Muscle of leg (tissue), 11 donors: ENCODE data around the gene ADAMTS2. TPM values are rescaled to one million over a fixed set of nuclear protein-coding genes. Genes with fewer than 3 reads are reported as not detected.

Experiments
- DNase-seq: peaks from one replicate; pipeline ENCODE4 v3.0.0; 2013
- H3K27ac ChIP-seq: one replicate; pipeline ENCODE4 v1.5.1; 2013; ENCODE audit warnings: mild to moderate bottlenecking, low read length, control low read depth
- H3K27me3 ChIP-seq: one replicate; pipeline ENCODE4 v1.6.1; 2013; ENCODE audit warnings: low read length; ENCODE audit not compliant: control insufficient read depth, insufficient read depth
- H3K36me3 ChIP-seq: one replicate; pipeline ENCODE4 v1.6.1; 2013; ENCODE audit warnings: low read length; ENCODE audit not compliant: control insufficient read depth, insufficient read depth
- H3K4me1 ChIP-seq: one replicate; pipeline ENCODE4 v1.6.1; 2013; ENCODE audit warnings: low read length; ENCODE audit not compliant: control insufficient read depth, insufficient read depth
- H3K4me3 ChIP-seq: one replicate; pipeline ENCODE4 v1.5.1; 2013; ENCODE audit warnings: low read length, control low read depth
- H3K9me3 ChIP-seq: replicated peaks from 2 replicates; pipeline ENCODE4 v1.6.1; 2013; ENCODE audit warnings: low read depth, low read length; ENCODE audit not compliant: control insufficient read depth
- WGBS: methylation state at CpG from one replicate; pipeline ENCODE4 v1.1.5; 2013; ENCODE audit warnings: missing lambda C conversion rate; ENCODE audit not compliant: insufficient coverage; 5-methylcytosine and 5-hydroxymethylcytosine counted together
- polyA plus RNA-seq, 8 donors: library from polyadenylated mRNA; unstranded; fragments of 120-200 nt; gene quantifications; one replicate each; pipeline versions ENCODE4 v1.2.1 to v1.2.3, GENCODE V29; 2013; ENCODE audit warnings: inconsistent platforms in 1 of 8, low replicate concordance in 1 of 8; ENCODE audit not compliant: insufficient read length in 8 of 8, insufficient read depth in 1 of 8
- total RNA-seq: library from RNA; stranded (reverse); fragments of 120-200 nt; gene quantifications from one replicate; pipeline ENCODE4 v1.2.4, GENCODE V29; 2013

ADAMTS2 gene
- total and polyA plus RNA-seq, 9 donors, result 21.3 to 46.3 (median 34.2) TPM

DNA sequence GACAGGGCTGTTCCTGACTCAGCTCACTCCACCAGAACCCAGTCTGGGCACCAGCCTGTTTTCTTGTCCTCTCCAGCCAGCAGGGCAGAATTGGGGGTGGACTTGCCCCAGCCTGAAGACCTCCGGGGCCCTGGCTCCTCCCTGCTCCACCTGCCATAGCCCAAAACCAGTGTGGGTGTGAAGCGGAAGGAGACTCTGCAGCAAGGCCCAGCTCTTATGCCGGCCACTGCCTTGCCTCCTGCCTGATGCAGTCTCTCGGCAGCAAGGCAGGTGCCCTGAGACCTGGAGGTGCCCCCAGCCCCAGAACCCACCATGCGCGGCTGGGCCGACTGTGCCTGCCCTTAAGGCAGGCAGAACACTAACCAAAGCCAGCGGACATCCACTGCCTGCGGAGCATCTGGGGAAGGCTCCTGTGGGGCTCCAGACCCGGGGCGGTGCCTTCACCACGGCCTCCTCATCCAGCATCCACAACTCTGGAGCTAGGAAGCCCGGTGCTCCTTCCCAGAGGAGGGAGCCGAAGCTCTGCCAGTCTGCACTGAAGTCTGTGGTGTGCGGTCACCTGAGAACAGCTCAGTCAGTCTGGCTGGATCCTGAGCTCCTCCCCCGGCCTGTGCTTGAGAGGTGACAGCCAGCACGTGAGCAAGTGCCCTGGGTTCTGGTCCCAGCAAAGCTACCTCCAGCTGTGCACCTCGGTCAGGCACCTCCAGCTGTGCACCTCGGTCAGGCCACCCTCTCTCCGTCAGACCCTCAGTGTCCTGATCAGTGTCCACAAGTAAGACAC lies 116.7 kb downstream of the ADAMTS2 start:
- no peak overlapping the region for H3K4me3 ChIP-seq
- 68% methylated on average over 19 of the region's 20 CpGs for WGBS
- no peaks in the 10 kb centered on the region for H3K9me3 ChIP-seq
- no peak overlapping the region for H3K27ac ChIP-seq
- no peaks in the 10 kb centered on the region for H3K36me3 ChIP-seq
- peaks cover 24% of the 10 kb centered on the region for H3K4me1 ChIP-seq
- DNase-seq, result peak; percentile 20
- H3K27me3 ChIP-seq, result peaks cover 2% of the 10 kb centered on the region

- peak; percentile 30 for DNase-seq
- peaks cover 24% of the 10 kb centered on the region for H3K4me1 ChIP-seq
- no peaks in the 10 kb centered on the region for H3K9me3 ChIP-seq
- WGBS, result 48% methylated on average over 14 of the region's 17 CpGs
- no peaks in the 10 kb centered on the region for H3K36me3 ChIP-seq
- no peak overlapping the region for H3K4me3 ChIP-seq
- no peak overlapping the region for H3K27ac ChIP-seq
- peaks cover 2% of the 10 kb centered on the region for H3K27me3 ChIP-seq
Measured at GRCh38 chr5:179227580-179228311, 117.5 kb downstream of the ADAMTS2 start.

GRCh38 chr5:179227229-179227579 lies 118.1 kb downstream of the ADAMTS2 start:
- Histone ChIP-seq H3K4me3 (no peak overlapping the region), H3K27me3 (peaks cover 2% of the 10 kb centered on the region), H3K36me3 (no peaks in the 10 kb centered on the region), H3K27ac (no peak overlapping the region), H3K4me1 (peaks cover 24% of the 10 kb centered on the region), H3K9me3 (no peaks in the 10 kb centered on the region)
- WGBS, result 21% methylated on average over 4 of the region's 4 CpGs
- DNase-seq, result peak; percentile 44

- no peak overlapping the region for H3K27ac ChIP-seq
- 25% methylated on average over 2 of the region's 8 CpGs for WGBS
- H3K4me3 ChIP-seq, result no peak overlapping the region
- H3K9me3 ChIP-seq, result no peaks in the 10 kb centered on the region
- DNase-seq, result no peak
- peaks cover 2% of the 10 kb centered on the region for H3K27me3 ChIP-seq
- H3K4me1 ChIP-seq, result peaks cover 24% of the 10 kb centered on the region
- H3K36me3 ChIP-seq, result no peaks in the 10 kb centered on the region
Measured at GRCh38 chr5:179226696-179227095, 118.6 kb downstream of the ADAMTS2 start.

DNA sequence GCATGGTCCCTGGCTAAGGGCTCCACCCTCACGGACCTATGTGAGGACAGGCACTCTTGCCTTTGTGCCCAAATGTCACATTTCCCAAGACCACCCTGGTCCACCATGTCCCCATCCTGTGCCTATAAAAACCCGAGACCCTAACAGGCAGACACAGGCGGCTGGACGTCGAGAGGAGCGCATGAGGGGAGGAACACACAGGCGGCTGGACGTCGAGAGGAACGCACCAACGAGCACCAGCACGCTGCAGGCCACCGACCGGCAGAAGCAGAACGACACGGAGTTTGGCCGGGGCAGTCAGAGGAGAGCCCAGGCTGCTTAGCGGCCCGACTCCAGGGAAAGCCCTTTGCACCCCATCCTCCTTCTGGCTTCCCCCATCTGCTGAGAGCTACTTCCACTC lies 119.9 kb downstream of the ADAMTS2 start:
- 90% methylated on average over 19 of the region's 19 CpGs for WGBS
- no peaks in the 10 kb centered on the region for H3K9me3 ChIP-seq

DNA sequence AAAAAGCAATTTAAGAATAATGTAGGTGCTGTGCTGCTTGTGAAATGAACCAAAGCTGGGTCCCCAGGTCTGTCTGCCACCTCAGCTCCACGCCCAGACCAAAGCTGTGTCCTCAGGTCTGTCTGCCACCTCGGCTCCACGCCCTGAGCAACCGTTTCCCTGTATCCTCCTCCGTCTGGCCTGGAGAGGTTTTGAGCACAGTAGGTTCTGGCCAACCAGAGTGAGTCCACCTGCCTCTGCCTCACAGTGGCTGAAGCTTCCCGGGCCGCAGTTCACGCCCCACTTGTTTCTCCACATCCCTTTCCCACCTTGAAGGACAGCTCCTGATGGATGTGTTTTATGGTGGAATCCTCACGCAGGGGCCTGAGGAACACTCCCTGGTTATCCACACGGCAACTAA lies 120.5 kb downstream of the ADAMTS2 start:
- Histone ChIP-seq H3K27me3 (peaks cover under 1% of the 10 kb centered on the region), H3K9me3 (no peaks in the 10 kb centered on the region), H3K4me1 (peaks cover 22% of the 10 kb centered on the region), H3K4me3 (no peak overlapping the region), H3K36me3 (no peaks in the 10 kb centered on the region), H3K27ac (no peak overlapping the region)
- no peak for DNase-seq
- WGBS, result 100% methylated on average over 5 of the region's 10 CpGs

More for the DNA sequence above, 119.9 kb downstream of the ADAMTS2 start:
- Histone ChIP-seq H3K36me3 (no peaks in the 10 kb centered on the region), H3K4me1 (peaks cover 24% of the 10 kb centered on the region), H3K27ac (no peak overlapping the region), H3K27me3 (peaks cover 2% of the 10 kb centered on the region), H3K4me3 (no peak overlapping the region)
- DNase-seq, result no peak

- 96% methylated on average over 25 of the region's 25 CpGs for WGBS
- Histone ChIP-seq H3K27me3 (no peaks in the 10 kb centered on the region), H3K4me1 (peaks cover 18% of the 10 kb centered on the region), H3K9me3 (no peaks in the 10 kb centered on the region), H3K36me3 (no peaks in the 10 kb centered on the region), H3K4me3 (no peak overlapping the region), H3K27ac (no peak overlapping the region)
- DNase-seq, result no peak
Measured at GRCh38 chr5:179223961-179224360, 121.3 kb downstream of the ADAMTS2 start.

DNA sequence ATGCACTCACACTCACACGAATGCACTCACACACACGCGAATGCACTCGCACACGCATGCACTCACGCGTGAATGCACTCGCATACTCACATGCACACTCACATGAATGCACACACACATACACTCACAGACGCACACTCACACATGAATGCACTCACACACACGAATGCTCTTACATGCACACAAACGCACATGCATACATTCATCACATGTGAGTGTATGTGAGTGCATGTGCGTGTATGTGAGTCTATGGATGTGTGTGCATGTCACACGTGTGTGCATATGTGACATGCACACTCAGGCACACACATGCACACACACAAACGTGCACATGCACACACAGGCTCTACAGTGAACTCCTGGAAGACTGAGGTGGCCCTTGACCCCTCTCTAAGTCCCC lies 121.7 kb downstream of the ADAMTS2 start:
- H3K9me3 ChIP-seq, result no peaks in the 10 kb centered on the region
- peaks cover 18% of the 10 kb centered on the region for H3K4me1 ChIP-seq
- WGBS, result 68% methylated on average over 9 of the region's 14 CpGs
- H3K27me3 ChIP-seq, result no peaks in the 10 kb centered on the region
- H3K27ac ChIP-seq, result no peak overlapping the region
- H3K36me3 ChIP-seq, result no peaks in the 10 kb centered on the region
- H3K4me3 ChIP-seq, result no peak overlapping the region
- no peak for DNase-seq

- no peak overlapping the region for H3K4me3 ChIP-seq
- H3K36me3 ChIP-seq, result no peaks in the 10 kb centered on the region
- no peaks in the 10 kb centered on the region for H3K9me3 ChIP-seq
- no peak for DNase-seq
- peaks cover 7% of the 10 kb centered on the region for H3K4me1 ChIP-seq
- H3K27me3 ChIP-seq, result no peaks in the 10 kb centered on the region
- H3K27ac ChIP-seq, result no peak overlapping the region
- WGBS, result 67% methylated on average over 5 of the region's 9 CpGs
Measured at GRCh38 chr5:179222246-179223017, 122.8 kb downstream of the ADAMTS2 start.

DNA sequence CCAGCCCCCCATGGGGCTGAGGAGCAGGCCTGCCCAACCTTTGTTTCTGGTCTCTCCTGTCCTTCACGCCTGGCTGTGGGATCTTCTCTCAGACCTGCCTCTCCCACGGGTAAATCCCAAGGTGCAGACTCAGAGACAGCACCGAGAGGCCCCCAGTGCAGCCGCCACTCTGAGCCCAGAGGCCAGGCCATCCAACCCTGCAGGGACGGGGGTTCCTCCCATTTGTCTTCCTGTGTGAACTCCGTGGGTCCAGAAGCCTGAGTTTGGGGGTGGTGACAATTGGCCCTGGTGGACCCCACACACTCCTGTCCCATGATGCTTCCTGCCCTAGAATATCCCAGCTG lies 123.4 kb downstream of the ADAMTS2 start:
- H3K4me3 ChIP-seq, result no peak overlapping the region
- peaks cover 2% of the 10 kb centered on the region for H3K4me1 ChIP-seq
- H3K36me3 ChIP-seq, result no peaks in the 10 kb centered on the region
- no peak for DNase-seq
- H3K9me3 ChIP-seq, result no peaks in the 10 kb centered on the region
- 40% methylated on average over 1 of the region's 6 CpGs for WGBS
- H3K27me3 ChIP-seq, result no peaks in the 10 kb centered on the region
- no peak overlapping the region for H3K27ac ChIP-seq
